Erythroblast (primary cell): ENCODE results near the gene RIMBP2.

Experiments
- DNase-seq, 2 experiments: peaks; one replicate each; lab custom pipeline; 2025; lab: John Stamatoyannopoulos, UW
- GATA1 ChIP-seq: IDR thresholded peaks from 2 replicates; pipeline ENCODE4 v1.6.1; 2011; ENCODE audit warnings: low read depth, mild to moderate bottlenecking, control low read depth, low read length, moderate library complexity
- POLR2A ChIP-seq: IDR thresholded peaks from 2 replicates; pipeline ENCODE4 v1.6.1; 2011; ENCODE audit warnings: mild to moderate bottlenecking, low read length

Gene RIMBP2

GRCh38 chr12:130641533-130642184, 74.4 kb downstream of the RIMBP2 start:
- DNase-seq, result no peak
- TF ChIP-seq GATA1 (no peak), POLR2A (no peak)

GRCh38 chr12:130640901-130641300, 75.2 kb downstream of the RIMBP2 start:
- DNase-seq, result no peak
- no peak for TF ChIP-seq POLR2A
- TF ChIP-seq GATA1, result no peak

GRCh38 chr12:130640496-130640895, 75.6 kb downstream of the RIMBP2 start:
- TF ChIP-seq GATA1 (no peak), POLR2A (no peak)
- no peak for DNase-seq

GRCh38 chr12:130639476-130640424, 76.3 kb downstream of the RIMBP2 start:
- no peak for DNase-seq
- no peak for TF ChIP-seq POLR2A

GRCh38 chr12:130636370-130636769, 79.7 kb downstream of the RIMBP2 start:
- TF ChIP-seq POLR2A (no peak), GATA1 (no peak)
- DNase-seq, result no peak

- DNase-seq, result no peak
- TF ChIP-seq POLR2A (no peak), GATA1 (no peak)
These were observed 81.2 kb downstream of the RIMBP2 start for GRCh38 chr12:130634866-130635265.

DNA sequence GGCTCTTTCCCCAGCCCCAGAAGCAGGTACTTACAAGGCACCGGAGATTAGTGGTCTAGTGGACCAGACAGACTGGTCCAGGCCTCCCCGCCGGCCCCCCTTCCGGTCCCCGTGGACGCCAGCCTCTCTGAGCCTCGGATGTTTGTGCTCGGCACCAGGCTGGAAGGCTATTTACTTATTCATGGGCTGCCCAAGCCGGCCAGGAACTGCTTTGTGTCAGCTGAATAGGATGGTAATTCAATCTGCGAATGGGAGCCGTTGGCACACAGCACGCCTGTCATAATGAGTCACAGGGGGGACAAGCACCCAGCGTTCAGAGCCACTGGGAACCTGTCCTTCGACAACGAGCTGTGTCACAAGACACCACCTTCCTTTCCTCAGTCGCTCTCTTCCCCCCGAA, 82.3 kb downstream of the RIMBP2 start:
- DNase-seq, result no peak
- TF ChIP-seq GATA1 (no peak), POLR2A (no peak)

DNA sequence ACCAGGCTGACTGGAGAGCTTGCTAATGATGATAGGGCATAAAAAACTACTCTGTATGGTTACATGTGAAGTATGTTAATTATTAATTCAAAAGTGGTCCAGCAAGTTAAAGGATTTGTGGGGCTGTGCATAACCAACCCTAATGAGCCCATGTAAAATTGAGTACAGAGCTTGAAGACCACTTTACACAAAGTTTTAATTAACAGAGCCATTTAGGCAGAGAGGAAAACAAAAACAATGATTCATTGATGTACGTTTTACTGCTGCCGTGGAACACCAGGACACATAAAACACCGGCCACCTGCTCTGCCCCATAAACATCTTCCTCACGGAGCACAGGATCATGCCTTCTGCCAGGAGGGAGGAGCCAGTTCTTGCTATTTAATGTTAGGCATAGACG, 83.5 kb downstream of the RIMBP2 start:
- no peak for TF ChIP-seq GATA1
- TF ChIP-seq POLR2A, result no peak
- DNase-seq, result no peak

DNA sequence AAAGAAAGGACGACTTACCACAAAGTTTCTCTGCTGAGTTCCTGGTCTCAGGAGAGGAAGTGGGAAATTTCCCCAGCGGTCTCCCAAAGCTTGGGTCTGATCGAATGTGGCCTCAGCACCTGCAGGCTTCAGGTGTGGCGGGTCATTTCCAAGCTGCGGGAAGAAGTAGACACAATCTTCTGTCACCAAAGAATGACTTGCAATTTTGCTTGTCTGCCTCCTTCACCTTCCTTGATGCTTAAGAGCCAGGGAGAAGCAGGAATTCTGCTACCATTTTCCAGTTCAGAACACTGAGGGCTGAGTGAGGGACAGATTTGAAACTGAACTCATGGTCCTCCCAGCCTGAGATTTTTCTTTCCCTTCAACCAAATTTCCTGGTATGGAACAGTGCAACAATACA, 87.8 kb downstream of the RIMBP2 start:
- TF ChIP-seq GATA1 (no peak), POLR2A (no peak)
- DNase-seq, result no peak

DNA sequence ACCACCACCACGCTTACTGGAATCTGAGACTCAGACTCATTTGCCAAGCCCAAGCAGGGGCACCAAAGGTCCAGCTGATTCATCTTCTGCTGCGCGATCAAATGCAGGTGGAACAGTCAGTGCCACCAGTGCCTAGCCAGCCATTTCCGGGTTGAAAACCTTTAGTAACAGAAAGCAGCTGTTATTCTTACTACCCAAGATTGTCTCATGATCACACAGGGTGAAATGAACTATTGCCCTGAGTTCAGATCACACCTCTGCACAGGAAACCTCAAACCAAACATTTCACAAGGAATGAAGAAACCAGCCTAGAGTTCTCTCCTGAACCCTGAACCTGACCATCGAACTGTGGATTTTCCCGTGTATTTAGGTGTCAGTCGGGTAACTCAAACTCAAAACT, 88.9 kb downstream of the RIMBP2 start:
- TF ChIP-seq GATA1, result no peak
- no peak for TF ChIP-seq POLR2A
- no peak for DNase-seq

DNA sequence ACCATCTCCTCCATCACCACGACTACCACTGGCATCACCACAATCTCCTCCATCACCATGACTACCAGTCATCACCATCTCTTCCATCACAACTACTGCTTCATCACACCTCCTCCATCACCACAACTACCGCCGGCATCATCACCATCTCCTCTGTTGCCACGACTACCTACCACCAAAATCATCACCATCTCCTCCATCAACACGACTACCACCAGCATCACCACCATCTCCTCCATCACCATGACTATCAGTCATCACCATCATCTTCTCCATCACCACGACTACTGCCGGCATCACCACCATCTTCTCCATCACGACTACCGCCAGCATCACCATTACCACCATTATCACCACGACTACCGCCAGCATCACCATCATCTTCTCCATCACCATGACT, 89.5 kb downstream of the RIMBP2 start:
- DNase-seq, result no peak
- no peak for TF ChIP-seq GATA1
- TF ChIP-seq POLR2A, result no peak

DNA sequence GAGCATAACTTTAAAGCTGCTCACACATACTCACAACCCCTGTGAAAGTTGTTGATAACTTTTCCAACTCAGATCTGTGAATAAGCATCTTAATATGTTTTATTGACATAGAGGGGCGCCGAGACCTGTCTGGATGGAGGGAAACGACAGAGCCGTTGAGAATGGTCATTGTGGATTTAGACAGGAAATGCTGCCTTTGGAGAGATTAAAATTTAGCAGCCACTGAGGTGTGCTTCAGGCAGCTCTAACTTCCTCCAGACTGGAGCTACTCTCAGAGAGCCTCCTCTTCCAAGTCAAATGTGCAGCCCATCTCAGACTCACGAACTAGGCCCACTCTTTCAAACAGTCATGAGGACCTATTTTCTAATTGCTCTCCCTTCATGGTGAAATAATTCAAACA, 90.9 kb downstream of the RIMBP2 start:
- TF ChIP-seq GATA1 (no peak), POLR2A (no peak)
- no peak for DNase-seq

DNA sequence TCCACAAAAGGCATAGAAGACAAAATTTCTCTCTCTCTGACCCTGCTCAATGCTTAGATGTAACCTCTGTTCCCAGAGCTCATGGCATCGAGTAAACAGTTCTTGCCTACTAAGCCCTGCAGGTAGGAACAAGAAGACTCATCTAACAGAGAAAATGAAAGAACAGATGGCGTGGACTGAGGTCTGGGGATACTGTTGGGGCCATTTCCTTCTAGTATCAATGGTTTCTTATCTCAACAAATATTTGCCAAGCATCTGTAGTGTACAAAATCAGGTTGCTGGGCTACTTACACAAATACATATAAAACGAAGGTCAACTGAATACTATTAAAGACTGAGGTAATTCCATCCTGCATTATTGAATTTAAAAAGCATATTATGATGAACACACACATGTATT, 93.3 kb downstream of the RIMBP2 start:
- TF ChIP-seq GATA1, result no peak
- no peak for TF ChIP-seq POLR2A
- no peak for DNase-seq

DNA sequence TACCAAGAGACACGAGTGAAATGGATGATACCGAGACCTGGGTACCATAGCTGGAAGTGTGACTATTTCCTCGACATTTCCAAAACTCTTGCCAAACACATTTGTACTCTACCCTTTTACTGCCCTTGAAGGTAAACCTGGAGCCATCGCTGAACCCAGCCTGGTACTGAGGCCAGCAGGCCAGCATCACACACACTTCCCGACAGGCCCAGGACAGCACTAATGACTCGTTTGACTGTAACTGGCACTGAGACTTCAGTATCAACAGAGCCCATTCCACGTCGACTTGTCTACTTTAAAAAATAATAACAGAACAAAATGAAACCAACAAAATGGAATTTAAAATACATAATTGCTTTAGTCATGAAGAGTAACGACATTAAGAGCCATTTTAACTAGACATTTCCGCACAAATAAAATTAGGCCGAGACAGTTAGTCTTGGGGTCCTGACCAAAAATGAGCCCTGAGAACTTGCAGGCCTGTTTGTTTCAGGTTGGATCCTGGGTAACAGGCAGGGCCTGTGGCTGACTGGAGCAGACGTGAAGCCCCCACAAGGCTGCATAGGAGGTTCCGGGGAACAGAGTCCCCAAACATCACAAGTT, 94.3 kb downstream of the RIMBP2 start:
- TF ChIP-seq POLR2A (no peak), GATA1 (no peak)
- DNase-seq, result no peak
